ENCODE data around the gene TBC1D14. TPM values are rescaled to one million over a fixed set of nuclear protein-coding genes. Genes with fewer than 3 reads are reported as not detected.
A peak's percentile ranks its signal among the peaks of the same experiment; 100 is the strongest.

TBC1D14 gene
- total and polyA plus RNA-seq, 2 of the 4 experiments (the other 2 are of a cell fraction) = 31.7 to 40.7 TPM

- peak overlapping the region; percentile 95 for H2BK20ac ChIP-seq (ENCODE audit: low read depth, low read length)
- CTCF ChIA-PET = interaction anchor here (0.6 kb wide), 2 partner anchors 13 to 316 kb away, joined by 3 read pairs; no protein-coding TSS in a partner anchor
- POLR2A ChIA-PET (ENCODE audit: unreplicated experiment) = interaction anchor here (0.6 kb wide), 1 partner anchor 236 kb away, joined by 3 read pairs; no protein-coding TSS in a partner anchor
Observed at GRCh38 chr4:7021930-7022664, 112.5 kb downstream of the TBC1D14 start.

More at GRCh38 chr4:7021930-7022664, 112.5 kb downstream of the TBC1D14 start:
- BruUV-seq (replicated peaks) = no TSS peak
- Histone ChIP-seq H3K27ac (ENCODE audit: insufficient read depth, low read length) (peak overlapping the region; percentile 97), H2BK5ac (ENCODE audit: low read depth, low read length, poor library complexity, severe bottlenecking) (peak overlapping the region; percentile 99), H3K23ac (ENCODE audit: low read depth, low read length) (peak overlapping the region; percentile 86), H3K9ac (ENCODE audit: low read depth, low read length) (peak overlapping the region; percentile 66; the same call in 1 of the 2 replicates), H3K4ac (ENCODE audit: low read depth, low read length) (peak overlapping the region; percentile 97), H3K4me2 (ENCODE audit: low read depth, low read length) (peak overlapping the region; percentile 17), H3K4me1 (ENCODE audit: control insufficient read depth, insufficient read depth, low read length) (peaks cover 8% of the 10 kb centered on the region), H3K4me3 (ENCODE audit: insufficient read depth, low read depth, low read length) (no peak overlapping the region), H3K27me3 (ENCODE audit: control insufficient read depth, insufficient read depth, low read length) (no peaks in the 10 kb centered on the region), H3K79me1 (ENCODE audit: low read depth in 1 of 2, low read length in 2 of 2) (peaks cover 19 to 54% of the 10 kb centered on the region in 2 experiments; a peak in 3 of 4 replicates), H4K5ac (ENCODE audit: low read depth, low read length) (peak overlapping the region; percentile 80), H3K9me1 (ENCODE audit: insufficient read depth, low read length) (peaks cover 17% of the 10 kb centered on the region), H3K18ac (ENCODE audit: low read depth, low read length) (peak overlapping the region; percentile 67), H2AFZ (replicated peaks; ENCODE audit: low read length, poor library complexity) (peak overlapping the region; percentile 88), H2BK15ac (ENCODE audit: low read depth, low read length) (peak overlapping the region; percentile 73; the same call in 2 of the 3 replicates), H2AK5ac (ENCODE audit: low read depth, low read length) (peak overlapping the region; percentile 99), H2BK120ac (ENCODE audit: low read depth, low read length) (peak overlapping the region; percentile 97), H4K91ac (ENCODE audit: insufficient read depth, low read depth, low read length) (peak overlapping the region; percentile 100), H3K9me3 (ENCODE audit: control insufficient read depth, insufficient read depth, low read length) (no peaks in the 10 kb centered on the region), H3K56ac (ENCODE audit: extremely low read depth, insufficient read depth, low read length) (peak overlapping the region; percentile 82), H4K20me1 (ENCODE audit: insufficient read depth, low read length) (no peaks in the 10 kb centered on the region), H3K36me3 (ENCODE audit: control insufficient read depth, insufficient read depth, low read length) (peaks cover 38% of the 10 kb centered on the region), H3K14ac (replicated peaks; ENCODE audit: low read depth, low read length) (peak overlapping the region; percentile 97), H2AK9ac (replicated peaks; ENCODE audit: low read depth, low read length, poor library complexity) (peak overlapping the region; percentile 99), H4K8ac (ENCODE audit: low read depth in 2 of 2, low read length in 2 of 2) (peak overlapping the region; percentile 95 to 96)
- peak; percentile 89 for DNase-seq
- in situ Hi-C loops (cut with MboI; ENCODE audit: low sequenced_read_pairs) = no loop called here
- dilution Hi-C loops (cut with HindIII; ENCODE audit: low sequenced_read_pairs, unreplicated experiment) = no loop called here
- intact Hi-C loops (cut with micrococcal nuclease) = no loop called here
- peak; percentile 54; the same call in 1 of the 2 replicates for TF ChIP-seq MXI1 (IDR thresholded peaks at IDR 0.05; ENCODE audit: borderline replicate concordance, low read depth, low read length)
- no peak for TF ChIP-seq RCOR1 (IDR thresholded peaks at IDR 0.05; ENCODE audit: insufficient replicate concordance, low read length)
- TF ChIP-seq BHLHE40 (IDR thresholded peaks at IDR 0.05; ENCODE audit: low read depth, low read length) = peak; percentile 57; the same call in 1 of the 2 replicates
- WGBS, 2 experiments (ENCODE audit: extremely low coverage in 2 of 2, insufficient read length in 1 of 2) = 0% methylated on average over 1 of the region's 13 CpGs; no CpG with 5 or more reads in 1 of the 2 experiments
- ATAC-seq (ENCODE audit: low read depth) = peak; percentile 96
